Stimulated activated CD8-positive, alpha-beta memory T cell treated with anti-CD3 and anti-CD28 coated beads, Interleukin-15, amount 100 ng/mL, for 1 hour (primary cell): Measurements from ENCODE around the gene ATF4.

Experiments used
- DNase-seq: peaks from one replicate; pipeline ENCODE4 v3.0.0-alpha.2; 2020; ENCODE audit warnings: low read depth

Gene ATF4, protein sequence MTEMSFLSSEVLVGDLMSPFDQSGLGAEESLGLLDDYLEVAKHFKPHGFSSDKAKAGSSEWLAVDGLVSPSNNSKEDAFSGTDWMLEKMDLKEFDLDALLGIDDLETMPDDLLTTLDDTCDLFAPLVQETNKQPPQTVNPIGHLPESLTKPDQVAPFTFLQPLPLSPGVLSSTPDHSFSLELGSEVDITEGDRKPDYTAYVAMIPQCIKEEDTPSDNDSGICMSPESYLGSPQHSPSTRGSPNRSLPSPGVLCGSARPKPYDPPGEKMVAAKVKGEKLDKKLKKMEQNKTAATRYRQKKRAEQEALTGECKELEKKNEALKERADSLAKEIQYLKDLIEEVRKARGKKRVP

DNA sequence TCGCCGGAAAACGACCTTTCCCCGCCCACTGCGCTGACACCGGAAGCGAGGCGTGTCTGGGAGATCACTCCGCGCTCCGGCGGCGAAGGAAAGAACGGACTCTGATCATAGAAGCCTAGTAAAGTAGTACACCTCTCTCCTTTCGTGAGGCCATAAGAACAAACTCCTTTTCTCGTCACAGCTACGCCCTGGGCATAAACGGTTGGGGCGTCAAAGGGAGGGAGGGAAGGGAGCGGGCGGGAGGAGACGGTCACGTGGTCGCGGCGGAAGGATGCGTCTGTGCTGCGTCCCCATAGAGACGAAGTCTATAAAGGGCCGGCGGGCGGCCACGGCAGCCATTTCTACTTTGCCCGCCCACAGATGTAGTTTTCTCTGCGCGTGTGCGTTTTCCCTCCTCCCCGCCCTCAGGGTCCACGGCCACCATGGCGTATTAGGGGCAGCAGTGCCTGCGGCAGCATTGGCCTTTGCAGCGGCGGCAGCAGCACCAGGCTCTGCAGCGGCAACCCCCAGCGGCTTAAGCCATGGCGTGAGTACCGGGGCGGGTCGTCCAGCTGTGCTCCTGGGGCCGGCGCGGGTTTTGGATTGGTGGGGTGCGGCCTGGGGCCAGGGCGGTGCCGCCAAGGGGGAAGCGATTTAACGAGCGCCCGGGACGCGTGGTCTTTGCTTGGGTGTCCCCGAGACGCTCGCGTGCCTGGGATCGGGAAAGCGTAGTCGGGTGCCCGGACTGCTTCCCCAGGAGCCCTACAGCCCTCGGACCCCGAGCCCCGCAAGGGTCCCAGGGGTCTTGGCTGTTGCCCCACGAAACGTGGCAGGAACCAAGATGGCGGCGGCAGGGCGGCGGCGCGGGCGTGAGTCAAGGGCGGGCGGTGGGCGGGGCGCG, at the start of gene ATF4:
TSS of gene ATF4 (plus strand) at position 337 of the 880 bp plus-strand sequence. CDS start 884 bp downstream, outside the sequence.
- peak; percentile 91 for DNase-seq

DNA sequence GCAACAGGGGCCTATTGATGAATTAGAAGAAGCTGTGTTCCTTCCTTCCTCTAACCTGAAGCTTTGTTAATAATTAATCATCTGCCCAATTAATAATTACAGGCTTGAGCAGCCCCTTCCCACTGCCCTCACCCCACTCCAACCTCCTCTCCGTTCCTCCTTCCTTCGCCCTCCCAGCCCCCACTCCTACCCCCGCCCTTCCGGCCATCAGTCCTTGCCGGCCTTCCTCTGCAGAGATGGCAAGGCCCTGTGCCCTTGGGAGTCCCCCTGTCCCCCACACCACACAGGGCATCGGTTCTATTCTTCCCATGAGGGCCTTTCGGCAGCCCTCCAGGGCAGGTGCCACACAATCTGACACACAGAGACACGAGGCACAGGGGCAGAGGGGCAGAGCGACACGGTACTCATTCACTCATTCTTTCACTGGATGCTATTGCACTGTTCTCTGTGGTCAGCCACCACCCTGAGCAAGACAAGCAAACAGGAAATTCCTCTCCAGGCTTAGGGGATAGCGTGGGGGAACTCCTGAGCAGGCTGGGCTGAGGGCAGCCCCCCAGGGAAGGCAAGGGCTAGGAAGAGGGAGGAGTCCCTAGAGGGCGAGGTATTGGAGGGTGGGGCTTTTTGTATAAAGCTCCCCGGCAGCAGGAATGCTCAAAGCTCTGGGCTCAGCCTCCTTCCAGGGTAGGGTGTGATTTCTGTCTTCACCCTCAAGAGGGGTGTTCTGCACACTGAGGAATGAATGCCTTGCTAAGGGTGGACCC, 48.8 kb upstream of the ATF4 start:
- DNase-seq: no peak

GRCh38 chr22:39472570-39473556, 47.5 kb upstream of the ATF4 start:
- no peak for DNase-seq

DNA sequence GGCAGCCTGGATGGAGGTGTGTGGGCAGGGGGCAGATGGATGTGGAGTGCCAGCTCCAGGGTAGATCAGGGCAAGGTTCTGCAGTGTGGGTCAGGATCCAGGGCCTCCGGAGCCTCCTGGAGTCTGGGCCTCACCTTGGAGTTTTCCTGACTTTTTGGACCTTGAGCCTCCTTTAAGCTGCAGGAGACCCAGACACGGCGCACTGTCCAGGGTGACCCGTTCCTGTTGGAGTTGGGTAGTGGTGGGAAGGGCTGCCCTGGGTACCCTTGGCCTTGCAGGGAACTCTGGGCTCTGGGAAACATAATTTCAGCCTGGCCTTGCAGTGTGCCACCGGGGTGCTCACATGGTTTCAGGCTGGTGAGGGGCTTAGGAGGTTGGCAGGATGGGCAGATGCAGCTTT, 46.5 kb upstream of the ATF4 start:
- DNase-seq: no peak

DNA sequence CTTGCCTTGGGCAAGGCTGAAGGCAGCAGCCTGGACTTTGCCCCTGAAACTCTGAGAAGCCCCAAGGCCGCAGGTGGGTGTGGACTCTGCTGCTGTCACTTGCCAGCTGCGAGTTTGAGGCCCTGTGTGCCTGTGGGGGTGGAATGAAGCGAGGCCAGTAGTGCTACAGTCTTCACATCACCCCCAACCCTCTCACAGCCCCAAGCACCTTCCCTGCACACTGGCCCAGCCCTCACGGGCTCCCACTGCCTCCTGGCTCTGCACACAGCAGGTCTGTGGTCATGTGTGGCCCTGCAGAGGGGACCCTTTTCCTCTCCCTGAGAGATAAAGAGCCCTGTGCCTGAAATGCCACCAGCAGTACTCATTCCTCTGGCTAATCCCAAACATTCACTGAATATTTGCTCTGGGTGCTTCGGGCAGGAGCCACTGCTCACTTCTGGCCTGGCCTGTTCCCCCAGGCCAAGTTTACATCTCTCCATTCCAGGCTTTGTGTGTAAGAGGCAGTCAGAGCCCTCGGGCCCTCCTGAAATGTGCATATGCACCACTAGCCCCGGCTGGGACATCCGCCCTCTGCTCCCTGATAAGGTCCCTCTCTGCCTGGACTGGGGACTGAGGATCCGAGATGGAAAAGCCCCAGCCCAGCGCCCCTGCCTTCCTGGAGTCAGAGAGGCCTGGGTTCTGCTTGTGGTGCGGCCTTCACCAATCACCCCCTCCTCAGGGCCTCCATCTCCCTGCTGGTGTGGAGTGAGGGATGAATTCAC, 45.8 kb upstream of the ATF4 start:
- no peak for DNase-seq

GRCh38 chr22:39475337-39475736, 45.0 kb upstream of the ATF4 start:
- no peak for DNase-seq

DNA sequence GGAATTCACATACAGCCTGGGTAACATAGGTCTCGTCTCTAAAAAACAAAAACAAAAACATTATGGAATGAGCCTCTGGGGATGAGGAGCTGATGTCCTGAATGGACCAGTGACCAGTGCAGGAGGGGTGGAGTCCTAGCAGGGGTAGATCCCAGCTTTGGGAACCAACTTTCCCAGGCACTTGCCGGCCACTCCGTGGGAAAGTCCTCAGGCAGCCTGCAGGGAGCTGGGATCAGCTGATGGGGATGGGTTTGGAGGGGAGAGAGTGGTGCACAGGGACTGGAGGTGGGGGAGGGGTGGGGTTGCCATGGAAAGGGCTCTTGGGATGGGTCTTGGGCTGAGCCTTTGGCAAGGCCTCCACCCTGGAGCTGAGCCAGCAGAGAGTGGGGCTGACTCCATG, 44.5 kb upstream of the ATF4 start:
- DNase-seq: no peak

GRCh38 chr22:39476664-39477063, 43.7 kb upstream of the ATF4 start:
- DNase-seq: no peak

GRCh38 chr22:39477542-39477941, 42.8 kb upstream of the ATF4 start:
- DNase-seq: no peak

- DNase-seq: no peak
These were observed 41.9 kb upstream of the ATF4 start for GRCh38 chr22:39478441-39478850.

DNA sequence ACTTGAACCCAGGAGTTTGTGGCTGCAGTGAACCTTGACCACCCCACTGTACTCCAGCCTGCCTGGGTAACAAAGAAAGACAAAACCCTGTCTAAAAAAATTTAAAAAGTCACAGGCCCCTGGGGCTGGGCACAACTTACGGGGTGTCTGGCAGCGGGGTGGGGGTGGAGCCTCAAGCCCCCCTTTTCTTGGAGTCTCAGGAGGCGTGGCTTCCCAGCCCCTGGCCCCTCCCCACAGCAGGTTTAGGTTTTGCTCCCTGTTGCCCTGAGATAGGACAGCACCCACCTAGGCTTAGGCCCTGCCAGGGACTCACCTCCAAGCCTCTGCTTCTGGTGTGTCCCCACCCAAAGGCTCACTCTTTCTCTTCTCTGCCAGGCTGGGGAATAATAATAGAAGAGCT, 41.1 kb upstream of the ATF4 start:
- no peak for DNase-seq

- DNase-seq: no peak
These were observed 39.8 kb upstream of the ATF4 start for GRCh38 chr22:39480557-39480956.

- no peak for DNase-seq
These were observed 39.3 kb upstream of the ATF4 start for GRCh38 chr22:39481054-39481453.

DNA sequence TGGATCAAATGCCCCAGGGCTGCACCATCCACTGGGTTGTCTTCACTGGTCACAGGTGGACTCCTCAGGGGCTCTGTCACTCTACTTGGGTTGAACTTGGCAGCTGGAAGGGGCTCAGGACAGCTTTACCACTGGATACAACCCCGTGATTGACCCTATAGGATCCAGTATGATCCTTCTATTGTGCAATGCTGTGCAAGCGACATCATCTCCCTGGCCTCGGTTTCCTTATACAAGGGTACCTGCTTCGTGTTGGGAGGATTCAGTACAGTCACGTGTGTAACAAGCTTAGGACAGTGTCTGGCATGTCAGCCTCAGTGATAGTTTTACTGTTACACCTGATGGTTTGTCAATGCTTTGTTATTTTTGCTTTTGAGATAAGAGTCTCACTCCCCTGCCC, 38.8 kb upstream of the ATF4 start:
- no peak for DNase-seq

DNA sequence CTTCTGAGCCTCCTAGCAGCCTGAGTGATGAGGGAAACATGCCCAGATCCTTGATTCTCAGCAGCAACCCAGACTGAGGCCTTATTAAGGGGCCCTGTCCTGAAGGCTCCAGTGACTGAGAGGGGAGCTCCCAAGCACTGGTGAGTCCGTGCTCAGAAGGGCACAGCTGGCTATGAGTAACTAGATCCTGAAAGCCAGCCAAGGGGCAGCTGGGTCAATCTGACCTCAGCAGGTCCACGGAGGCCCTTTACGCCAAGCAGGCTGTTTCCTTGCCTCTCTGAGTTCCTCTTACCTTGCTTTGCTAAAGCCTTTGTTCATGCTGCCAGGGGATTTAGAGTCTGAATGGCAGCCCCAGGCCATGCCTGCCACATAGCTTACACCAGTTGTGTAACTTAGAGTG, 37.6 kb upstream of the ATF4 start:
- DNase-seq: no peak

GRCh38 chr22:39486951-39487825, 33.2 kb upstream of the ATF4 start:
- no peak for DNase-seq

DNA sequence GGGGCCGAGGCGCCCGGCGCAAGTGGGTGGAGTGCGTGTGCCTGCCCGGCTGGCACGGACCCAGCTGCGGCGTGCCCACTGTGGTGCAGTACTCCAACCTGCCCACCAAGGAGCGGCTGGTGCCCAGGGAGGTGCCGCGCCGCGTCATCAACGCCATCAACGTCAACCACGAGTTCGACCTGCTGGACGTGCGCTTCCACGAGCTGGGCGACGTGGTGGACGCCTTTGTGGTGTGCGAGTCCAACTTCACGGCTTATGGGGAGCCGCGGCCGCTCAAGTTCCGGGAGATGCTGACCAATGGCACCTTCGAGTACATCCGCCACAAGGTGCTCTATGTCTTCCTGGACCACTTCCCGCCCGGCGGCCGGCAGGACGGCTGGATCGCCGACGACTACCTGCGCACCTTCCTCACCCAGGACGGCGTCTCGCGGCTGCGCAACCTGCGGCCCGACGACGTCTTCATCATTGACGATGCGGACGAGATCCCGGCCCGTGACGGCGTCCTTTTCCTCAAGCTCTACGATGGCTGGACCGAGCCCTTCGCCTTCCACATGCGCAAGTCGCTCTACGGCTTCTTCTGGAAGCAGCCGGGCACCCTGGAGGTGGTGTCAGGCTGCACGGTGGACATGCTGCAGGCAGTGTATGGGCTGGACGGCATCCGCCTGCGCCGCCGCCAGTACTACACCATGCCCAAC, 32.4 kb upstream of the ATF4 start:
- DNase-seq: no peak

DNA sequence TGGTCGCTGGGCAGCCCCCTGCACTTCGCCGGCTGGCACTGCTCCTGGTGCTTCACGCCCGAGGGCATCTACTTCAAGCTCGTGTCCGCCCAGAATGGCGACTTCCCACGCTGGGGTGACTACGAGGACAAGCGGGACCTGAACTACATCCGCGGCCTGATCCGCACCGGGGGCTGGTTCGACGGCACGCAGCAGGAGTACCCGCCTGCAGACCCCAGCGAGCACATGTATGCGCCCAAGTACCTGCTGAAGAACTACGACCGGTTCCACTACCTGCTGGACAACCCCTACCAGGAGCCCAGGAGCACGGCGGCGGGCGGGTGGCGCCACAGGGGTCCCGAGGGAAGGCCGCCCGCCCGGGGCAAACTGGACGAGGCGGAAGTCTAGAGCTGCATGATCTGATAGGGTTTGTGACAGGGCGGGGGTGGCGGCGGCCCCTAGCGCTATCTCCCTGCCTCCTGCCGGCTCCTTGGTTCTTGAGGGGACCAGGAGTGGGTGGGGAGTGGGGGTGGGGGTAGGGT, 31.7 kb upstream of the ATF4 start:
- DNase-seq: no peak
